SK-N-SH treated with all-trans-retinoic acid at 6 μM for 48 hours (cell line): ENCODE data around the gene WTAP.

Experiments used
- ATAC-seq: fragments of 200-7000 bp; cut with Tn5 transposase; 3 replicates; pipeline ENCODE4 v1.9.1; 2020; ENCODE audit warnings: mild to moderate bottlenecking, moderate library complexity
- ARNTL ChIP-seq: fragments of 450-650 bp; formaldehyde crosslinking; IDR thresholded peaks from 2 replicates; pipeline ENCODE4 v1.5.0; 2020; ENCODE audit warnings: low read depth, mild to moderate bottlenecking, moderate library complexity, borderline replicate concordance
- BACH2 ChIP-seq: fragments of 250-450 bp; sonication (Bioruptor Pico); IDR thresholded peaks from 2 replicates; pipeline ENCODE4 v1.9.0; 2021; ENCODE audit warnings: mild to moderate bottlenecking, borderline replicate concordance
- CREB5 ChIP-seq: fragments of 250-450 bp; sonication (Bioruptor Pico); IDR thresholded peaks from 2 replicates; pipeline ENCODE4 v1.5.1; 2020; ENCODE audit warnings: low read depth, mild to moderate bottlenecking, moderate library complexity
- CSDC2 ChIP-seq: fragments of 250-450 bp; sonication (Bioruptor Pico); IDR thresholded peaks from 2 replicates; pipeline ENCODE4 v1.5.0; 2020; ENCODE audit warnings: mild to moderate bottlenecking, moderate library complexity
- CSRNP3 ChIP-seq: fragments of 250-450 bp; sonication (Bioruptor Pico); IDR thresholded peaks from 2 replicates; pipeline ENCODE4 v1.5.1; 2021; ENCODE audit warnings: mild to moderate bottlenecking, moderate library complexity
- ESRRG ChIP-seq: fragments of 250-450 bp; sonication (Bioruptor Pico); IDR thresholded peaks from 2 replicates; pipeline ENCODE4 v1.6.1; 2021; ENCODE audit warnings: mild to moderate bottlenecking
- GLIS3 ChIP-seq: fragments of 250-450 bp; sonication (Bioruptor Pico); IDR thresholded peaks from 2 replicates; pipeline ENCODE4 v1.5.0; 2020; ENCODE audit warnings: mild to moderate bottlenecking, moderate library complexity
- ISL1 ChIP-seq: fragments of 250-450 bp; sonication (Bioruptor Pico); IDR thresholded peaks from 2 replicates; pipeline ENCODE4 v2.1.2; 2022; ENCODE audit warnings: mild to moderate bottlenecking, moderate library complexity
- PATZ1 ChIP-seq: fragments of 250-450 bp; sonication (Bioruptor Pico); IDR thresholded peaks from 2 replicates; pipeline ENCODE4 v1.8.0; 2020; ENCODE audit warnings: mild to moderate bottlenecking, moderate library complexity, borderline replicate concordance
- PPARA ChIP-seq: fragments of 250-450 bp; sonication (Bioruptor Pico); IDR thresholded peaks from 2 replicates; pipeline ENCODE4 v1.5.0; 2020; ENCODE audit warnings: mild to moderate bottlenecking, borderline replicate concordance
- SNAI2 ChIP-seq: fragments of 250-450 bp; sonication (Bioruptor Pico); IDR thresholded peaks from 2 replicates; pipeline ENCODE4 v1.5.0; 2020; ENCODE audit warnings: mild to moderate bottlenecking, moderate library complexity
- TCF4 ChIP-seq: fragments of 250-450 bp; sonication (Bioruptor Pico); IDR thresholded peaks from 2 replicates; pipeline ENCODE4 v1.8.0; 2021; ENCODE audit warnings: mild to moderate bottlenecking, moderate library complexity, borderline replicate concordance
- TOX ChIP-seq: fragments of 250-450 bp; sonication (Bioruptor Pico); IDR thresholded peaks from 2 replicates; pipeline ENCODE4 v1.8.0; 2021; ENCODE audit warnings: mild to moderate bottlenecking, moderate library complexity, borderline replicate concordance
- TSHZ2 ChIP-seq: fragments of 250-450 bp; sonication (Bioruptor Pico); IDR thresholded peaks from 2 replicates; pipeline ENCODE4 v1.5.0; 2020; ENCODE audit warnings: mild to moderate bottlenecking, moderate library complexity
- ZFP3 ChIP-seq: fragments of 250-450 bp; sonication (Bioruptor Pico); IDR thresholded peaks from 2 replicates; pipeline ENCODE4 v1.5.0; 2020; ENCODE audit warnings: mild to moderate bottlenecking, moderate library complexity
- ZFP30 ChIP-seq: fragments of 450-650 bp; formaldehyde crosslinking; IDR thresholded peaks from 2 replicates; pipeline ENCODE4 v1.5.0; 2022; ENCODE audit warnings: mild to moderate bottlenecking, moderate library complexity
- ZNF565 ChIP-seq: fragments of 450-650 bp; formaldehyde crosslinking; conservative IDR thresholded peaks from 2 replicates; pipeline ENCODE4 v1.5.0; 2020; ENCODE audit warnings: low read depth, mild to moderate bottlenecking, moderate library complexity
- ZNF8 ChIP-seq: fragments of 450-650 bp; formaldehyde crosslinking; IDR thresholded peaks from 2 replicates; pipeline ENCODE4 v1.5.0; 2020; ENCODE audit warnings: mild to moderate bottlenecking, moderate library complexity

Gene WTAP

GRCh38 chr6:159751448-159751847 lies 24.1 kb downstream of the WTAP start:
- no peak for ATAC-seq
- TF ChIP-seq BACH2 (CRISPR knock-in tag): no peak
- TF ChIP-seq ZFP30 (CRISPR knock-in tag): no peak
- no peak for TF ChIP-seq ISL1 (CRISPR knock-in tag)
- TF ChIP-seq CSRNP3: no peak

- ATAC-seq: no peak
- TF ChIP-seq CSRNP3 (no peak), PPARA (CRISPR knock-in tag) (no peak), ZFP3 (CRISPR knock-in tag) (no peak), BACH2 (CRISPR knock-in tag) (no peak), TOX (no peak), ISL1 (CRISPR knock-in tag) (no peak), TSHZ2 (no peak), SNAI2 (CRISPR knock-in tag) (no peak), ESRRG (CRISPR knock-in tag) (no peak), CSDC2 (CRISPR knock-in tag) (no peak), GLIS3 (CRISPR knock-in tag) (no peak), ZFP30 (CRISPR knock-in tag) (no peak), CREB5 (CRISPR knock-in tag) (no peak), ARNTL (CRISPR knock-in tag) (no peak), ZNF565 (no peak), PATZ1 (no peak)
Observed at GRCh38 chr6:159753081-159753872, 26.0 kb downstream of the WTAP start.

GRCh38 chr6:159754401-159754800 lies 27.1 kb downstream of the WTAP start:
- TF ChIP-seq TCF4 (CRISPR knock-in tag): no peak
- TF ChIP-seq TOX: no peak
- no peak for TF ChIP-seq ZNF8 (CRISPR knock-in tag)
- no peak for TF ChIP-seq PATZ1
- TF ChIP-seq, all 23 proteins: peak for 0
- ATAC-seq: no peak
